PC-3 (cell line): ENCODE data around the gene CHD5. TPM values are rescaled to one million over a fixed set of nuclear protein-coding genes. Genes with fewer than 3 reads are reported as not detected.

Source experiments
- ATAC-seq: fragments of 200-7000 bp; cut with Tn5 transposase; 2 replicates; pipeline ENCODE4 v1.9.1; 2020; ENCODE audit warnings: mild to moderate bottlenecking, moderate library complexity
- BruUV-seq: library from RNA; stranded (reverse); fragments of 400-500 nt; replicated peaks from 2 replicates; lab custom pipeline; 2021; lab: Mats Ljungman, UMichigan
- CTCF ChIA-PET: fragments of 300-600 bp; sonication (Branson Sonifier 250); formaldehyde crosslinking; loops from one replicate; lab custom pipeline; 2022; ENCODE audit warnings: antibody characterized with exemption; lab: Charles Lee
- POLR2A ChIA-PET: fragments of 300-600 bp; sonication (Branson Sonifier 250); formaldehyde crosslinking; loops from one replicate; lab custom pipeline; 2022; ENCODE audit warnings: antibody characterized with exemption; ENCODE audit not compliant: unreplicated experiment; lab: Charles Lee
- DNase-seq: peaks from one replicate; pipeline ENCODE4 v3.0.0-alpha.2; 2015
- H2AFZ ChIP-seq: fragments of 300-600 bp; sonication (generic); 2 replicates; pipeline ENCODE4 v1.6.0; 2016; ENCODE audit warnings: antibody characterized with exemption, low read length
- H3F3A ChIP-seq: fragments of 300-600 bp; sonication (generic); one replicate; pipeline ENCODE4 v1.6.0; 2017; ENCODE audit warnings: antibody characterized with exemption, low read length, control low read depth, mild to moderate bottlenecking; ENCODE audit not compliant: unreplicated experiment
- H3K27ac ChIP-seq: fragments of 300-600 bp; sonication (generic); 2 replicates; pipeline ENCODE4 v1.5.1; 2016; ENCODE audit warnings: mild to moderate bottlenecking, low read length
- H3K27me3 ChIP-seq: fragments of 300-600 bp; sonication (generic); 2 replicates; pipeline ENCODE4 v1.6.1; 2016; ENCODE audit warnings: low read length, mixed read lengths
- H3K36me3 ChIP-seq: fragments of 300-600 bp; sonication (generic); 2 replicates; pipeline ENCODE4 v1.6.1; 2016; ENCODE audit warnings: low read depth, mixed run types, low read length, mixed read lengths
- H3K4me1 ChIP-seq: fragments of 300-600 bp; sonication (generic); 2 replicates; pipeline ENCODE4 v1.5.1; 2016; ENCODE audit warnings: low read length; ENCODE audit not compliant: insufficient read depth
- H3K4me2 ChIP-seq: fragments of 300-600 bp; sonication (generic); 2 replicates; pipeline ENCODE4 v1.6.0; 2016; ENCODE audit warnings: low read length
- H3K4me3 ChIP-seq: fragments of 300-600 bp; sonication (generic); 2 replicates; pipeline ENCODE4 v1.5.1; 2016; ENCODE audit warnings: mild to moderate bottlenecking, low read length, mixed read lengths
- H3K79me2 ChIP-seq: fragments of 300-600 bp; sonication (generic); 2 replicates; pipeline ENCODE4 v1.6.1; 2017; ENCODE audit warnings: low read length, mixed read lengths
- H3K9ac ChIP-seq: fragments of 300-600 bp; sonication (generic); 2 replicates; pipeline ENCODE4 v1.6.0; 2016; ENCODE audit warnings: mild to moderate bottlenecking, low read length
- H3K9me2 ChIP-seq: fragments of 300-600 bp; sonication (generic); replicated peaks from 2 replicates; pipeline ENCODE4 v1.6.1; 2016; ENCODE audit warnings: mixed run types, low read length, mixed read lengths
- H3K9me3 ChIP-seq: fragments of 300-600 bp; sonication (generic); 2 replicates; pipeline ENCODE4 v1.6.1; 2016; ENCODE audit warnings: low read length, mixed read lengths
- H4K20me1 ChIP-seq: fragments of 300-600 bp; sonication (generic); 2 replicates; pipeline ENCODE4 v1.6.1; 2016; ENCODE audit warnings: low read length, mixed read lengths
- EZH2 ChIP-seq: fragments of 300-600 bp; sonication (generic); IDR thresholded peaks from one replicate; pipeline ENCODE4 v1.6.1; 2017; ENCODE audit warnings: antibody characterized with exemption, mild to moderate bottlenecking, low read length; ENCODE audit not compliant: unreplicated experiment
- EZH2phosphoT487 ChIP-seq: fragments of 300-600 bp; sonication (generic); IDR thresholded peaks from 2 replicates; pipeline ENCODE4 v1.6.1; 2018; ENCODE audit warnings: mild to moderate bottlenecking, antibody characterized with exemption, low read length, borderline replicate concordance
- intact Hi-C: fragments of 100-400 bp; cut with micrococcal nuclease; formaldehyde crosslinking; loops from 2 replicates; pipeline ENCODE4 v1.9.0; 2023
- total RNA-seq: library from RNA; depleted of rRNA; stranded (reverse); fragments of >200 nt; gene quantifications from 2 replicates; pipeline ENCODE4 v1.2.3, GENCODE V29; 2014
- TF ChIP-seq, protein P1 (sequence below): fragments of 300-600 bp; sonication (generic); conservative IDR thresholded peaks from 2 replicates; pipeline ENCODE4 v1.5.1; 2017; ENCODE audit warnings: antibody characterized with exemption, low read depth, mild to moderate bottlenecking, low read length

The CHD5 gene
- total RNA-seq, 1 experiment from 2014 or later: 0.55 TPM

DNA sequence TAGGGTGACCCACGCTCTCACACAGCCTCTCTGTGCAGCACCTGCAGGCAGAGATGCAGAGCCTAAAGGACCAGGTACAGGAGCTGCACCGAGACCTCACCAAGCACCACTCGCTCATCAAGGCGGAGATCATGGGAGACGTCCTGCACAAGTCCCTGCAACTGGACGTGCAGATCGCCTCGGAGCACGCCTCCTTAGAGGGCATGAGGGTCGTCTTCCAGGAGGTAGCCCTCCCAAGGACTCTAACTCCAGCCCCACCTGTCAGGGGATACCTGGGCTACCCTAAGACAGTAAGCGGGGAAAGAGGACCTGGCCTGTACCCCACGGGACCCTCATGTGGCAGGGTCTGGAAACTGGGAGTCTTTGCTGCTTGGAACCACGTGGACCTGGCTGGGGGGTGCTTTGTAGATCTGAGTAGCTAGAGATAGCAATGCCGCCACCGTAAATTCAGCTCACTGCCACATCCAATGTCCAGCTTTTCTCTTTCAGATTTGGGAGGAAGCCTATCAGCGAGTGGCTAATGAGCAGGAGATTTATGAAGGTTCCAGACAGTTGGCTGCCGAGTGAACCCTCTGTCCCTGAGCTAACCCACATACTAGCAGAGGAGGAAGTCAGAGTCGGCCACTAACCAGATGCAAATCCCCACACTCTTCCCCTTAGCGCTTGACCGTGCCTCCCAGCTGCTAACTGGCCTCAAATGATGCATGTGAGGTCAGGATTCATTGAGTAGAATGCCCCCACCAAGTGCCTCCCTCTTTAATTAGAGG lies 32.3 kb upstream of the CHD5 start:
- H3F3A ChIP-seq: no peaks in the 10 kb centered on the region
- intact Hi-C loops: no loop called here
- no peaks in the 10 kb centered on the region for H3K27me3 ChIP-seq
- H2AFZ ChIP-seq: no peak overlapping the region
- no peak overlapping the region for H3K27ac ChIP-seq
- no peaks in the 10 kb centered on the region for H3K9me2 ChIP-seq
- TF ChIP-seq, protein P1, sequence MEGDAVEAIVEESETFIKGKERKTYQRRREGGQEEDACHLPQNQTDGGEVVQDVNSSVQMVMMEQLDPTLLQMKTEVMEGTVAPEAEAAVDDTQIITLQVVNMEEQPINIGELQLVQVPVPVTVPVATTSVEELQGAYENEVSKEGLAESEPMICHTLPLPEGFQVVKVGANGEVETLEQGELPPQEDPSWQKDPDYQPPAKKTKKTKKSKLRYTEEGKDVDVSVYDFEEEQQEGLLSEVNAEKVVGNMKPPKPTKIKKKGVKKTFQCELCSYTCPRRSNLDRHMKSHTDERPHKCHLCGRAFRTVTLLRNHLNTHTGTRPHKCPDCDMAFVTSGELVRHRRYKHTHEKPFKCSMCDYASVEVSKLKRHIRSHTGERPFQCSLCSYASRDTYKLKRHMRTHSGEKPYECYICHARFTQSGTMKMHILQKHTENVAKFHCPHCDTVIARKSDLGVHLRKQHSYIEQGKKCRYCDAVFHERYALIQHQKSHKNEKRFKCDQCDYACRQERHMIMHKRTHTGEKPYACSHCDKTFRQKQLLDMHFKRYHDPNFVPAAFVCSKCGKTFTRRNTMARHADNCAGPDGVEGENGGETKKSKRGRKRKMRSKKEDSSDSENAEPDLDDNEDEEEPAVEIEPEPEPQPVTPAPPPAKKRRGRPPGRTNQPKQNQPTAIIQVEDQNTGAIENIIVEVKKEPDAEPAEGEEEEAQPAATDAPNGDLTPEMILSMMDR: no peak
- H3K4me2 ChIP-seq: no peak overlapping the region
- H3K79me2 ChIP-seq: peaks cover 14% of the 10 kb centered on the region
- peaks cover 54% of the 10 kb centered on the region for H3K36me3 ChIP-seq
- TSS peak; percentile 3 for BruUV-seq
- peaks cover 3% of the 10 kb centered on the region; the same call in 1 of the 2 replicates for H3K4me1 ChIP-seq
- no peaks in the 10 kb centered on the region for H3K9me3 ChIP-seq
- H4K20me1 ChIP-seq: no peaks in the 10 kb centered on the region
- no peak for DNase-seq
- ChIA-PET CTCF (no interaction called here), POLR2A (no interaction called here)
- no peak for ATAC-seq
- H3K4me3 ChIP-seq: no peak overlapping the region
- H3K9ac ChIP-seq: no peak overlapping the region

DNA sequence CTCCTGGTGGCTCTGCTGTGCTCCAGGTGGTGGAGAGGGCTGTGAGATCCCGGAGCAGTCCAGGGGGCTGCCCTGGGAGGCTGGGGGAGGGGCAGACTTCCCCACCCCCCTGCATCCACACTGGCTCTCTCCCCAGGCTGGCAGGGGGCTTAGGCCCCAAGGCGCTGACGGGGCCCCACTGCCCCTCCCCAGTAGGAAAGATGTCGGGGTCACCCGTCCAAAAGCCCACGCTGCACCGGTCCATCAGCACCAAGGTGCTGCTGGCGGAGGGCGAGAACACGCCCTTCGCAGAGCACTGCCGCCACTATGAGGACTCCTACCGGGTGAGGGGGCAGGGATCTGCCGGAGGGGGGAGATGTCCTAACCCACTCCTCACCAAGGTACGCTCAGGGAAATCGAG lies 31.6 kb upstream of the CHD5 start:
- CTCF ChIA-PET: no interaction called here
- no TSS peak for BruUV-seq
- no peaks in the 10 kb centered on the region for H3K9me2 ChIP-seq
- H3K27ac ChIP-seq: no peak overlapping the region
- intact Hi-C loops: no loop called here
- peaks cover 20% of the 10 kb centered on the region for H3K79me2 ChIP-seq
- POLR2A ChIA-PET: no interaction called here
- no peak overlapping the region for H2AFZ ChIP-seq
- DNase-seq: no peak
- H3K27me3 ChIP-seq: no peaks in the 10 kb centered on the region
- no peak overlapping the region for H3K9ac ChIP-seq
- no peaks in the 10 kb centered on the region for H4K20me1 ChIP-seq
- H3K4me1 ChIP-seq: peaks cover 8% of the 10 kb centered on the region; the same call in 1 of the 2 replicates
- no peak for ATAC-seq
- H3K9me3 ChIP-seq: no peaks in the 10 kb centered on the region
- H3K4me3 ChIP-seq: no peak overlapping the region
- no peaks in the 10 kb centered on the region for H3F3A ChIP-seq
- H3K4me2 ChIP-seq: no peak overlapping the region
- no peak for TF ChIP-seq EZH2
- TF ChIP-seq, protein P1: no peak
- TF ChIP-seq EZH2phosphoT487: no peak
- peaks cover 48% of the 10 kb centered on the region for H3K36me3 ChIP-seq

DNA sequence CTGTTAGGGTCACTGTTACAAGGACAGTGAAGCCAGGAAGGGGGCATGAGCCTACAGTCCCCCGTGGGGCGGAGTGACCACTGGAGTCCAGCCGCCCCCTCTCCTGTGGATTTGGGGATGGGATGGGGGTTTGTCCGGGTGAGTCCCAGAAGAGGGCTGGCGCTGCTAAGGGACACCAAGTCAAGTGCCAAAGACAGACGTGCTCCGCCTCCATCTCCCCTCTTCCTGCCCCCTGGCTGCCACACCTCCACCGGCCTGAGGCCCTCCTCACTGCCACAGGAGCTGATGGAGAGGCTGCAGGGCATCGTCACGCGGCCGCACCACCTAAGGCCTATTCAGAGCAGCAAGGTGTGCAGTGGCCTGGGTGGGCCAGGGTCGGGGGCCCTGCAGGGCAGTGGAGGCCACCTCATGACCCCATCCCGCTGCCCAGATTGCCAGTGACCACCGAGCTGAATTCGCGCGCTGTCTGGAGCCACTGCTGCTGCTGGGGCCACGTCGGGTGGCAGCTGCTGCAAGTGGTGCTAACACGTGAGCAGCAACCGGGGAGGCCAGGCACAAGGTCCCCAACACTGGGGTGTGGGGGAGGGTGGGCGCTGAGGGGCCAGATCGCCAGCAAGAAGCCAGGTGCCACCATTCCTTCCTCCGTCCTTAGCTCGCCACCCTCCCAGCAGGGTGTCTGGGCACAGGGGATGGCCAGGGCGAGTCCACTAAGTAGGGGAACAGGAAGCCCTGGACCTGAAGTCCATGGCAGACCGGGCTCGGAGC lies 30.7 kb upstream of the CHD5 start:
- H3K4me1 ChIP-seq: peaks cover 8% of the 10 kb centered on the region; the same call in 1 of the 2 replicates
- no peak overlapping the region for H3K9ac ChIP-seq
- no peak overlapping the region for H2AFZ ChIP-seq
- ChIA-PET POLR2A (no interaction called here), CTCF (no interaction called here)
- no peak for TF ChIP-seq EZH2phosphoT487
- TF ChIP-seq, protein P1: no peak
- no peak for TF ChIP-seq EZH2
- no peaks in the 10 kb centered on the region for H3K9me2 ChIP-seq
- peaks cover 30% of the 10 kb centered on the region for H3K79me2 ChIP-seq
- intact Hi-C loops: no loop called here
- no peaks in the 10 kb centered on the region for H4K20me1 ChIP-seq
- no peak for DNase-seq
- no peaks in the 10 kb centered on the region for H3K9me3 ChIP-seq
- H3K4me2 ChIP-seq: no peak overlapping the region
- ATAC-seq: no peak
- no TSS peak for BruUV-seq
- H3F3A ChIP-seq: no peaks in the 10 kb centered on the region
- H3K36me3 ChIP-seq: peaks cover 42% of the 10 kb centered on the region
- H3K27me3 ChIP-seq: no peaks in the 10 kb centered on the region
- no peak overlapping the region for H3K4me3 ChIP-seq
- H3K27ac ChIP-seq: no peak overlapping the region
